GM12865 (cell line): ENCODE measurements around the gene PRR14.

Experiments used
- DNase-seq: peaks from one replicate; pipeline ENCODE4 v3.0.0; 2010; ENCODE audit warnings: low read depth
- H3K4me3 ChIP-seq: 2 replicates; pipeline ENCODE4 v1.5.1; 2011; ENCODE audit warnings: mild to moderate bottlenecking, low read depth, low read length, control low read depth
- CTCF ChIP-seq: IDR thresholded peaks from 2 replicates; pipeline ENCODE4 v1.5.1; 2011; ENCODE audit warnings: low read length, control low read depth, low read depth, inconsistent platforms; ENCODE audit not compliant: insufficient read depth; ENCODE audit errors: missing control alignments

Gene PRR14

GRCh38 chr16:30675143-30675542 is 24.4 kb downstream of the PRR14 start:
- no peak for TF ChIP-seq CTCF
- no peak for DNase-seq
- H3K4me3 ChIP-seq = no peak overlapping the region

GRCh38 chr16:30677931-30678585 is 27.3 kb downstream of the PRR14 start:
- H3K4me3 ChIP-seq = no peak overlapping the region
- DNase-seq = no peak
- no peak for TF ChIP-seq CTCF

GRCh38 chr16:30678586-30678970 is 27.8 kb downstream of the PRR14 start:
- TF ChIP-seq CTCF = no peak
- H3K4me3 ChIP-seq = no peak overlapping the region
- DNase-seq = no peak

- no peak for TF ChIP-seq CTCF
- DNase-seq = no peak
- no peak overlapping the region for H3K4me3 ChIP-seq
Observed at GRCh38 chr16:30680326-30680725, 29.6 kb downstream of the PRR14 start.

GRCh38 chr16:30688701-30689100 is 37.9 kb downstream of the PRR14 start:
- TF ChIP-seq CTCF = no peak
- DNase-seq = no peak

GRCh38 chr16:30691907-30692306 is 41.1 kb downstream of the PRR14 start:
- TF ChIP-seq CTCF = no peak
- no peak for DNase-seq
- H3K4me3 ChIP-seq = no peak overlapping the region

More at GRCh38 chr16:30688701-30689100, 37.9 kb downstream of the PRR14 start:
- H3K4me3 ChIP-seq = no peak overlapping the region
